Adrenal gland (tissue), 5 donors: ENCODE measurements around the gene SMIM7.

Experiments used
- CTCF ChIP-seq, 6 experiments: fragments of 450-650 bp in 4 of 6; fragments of 200-600 bp in 2 of 6; sonication (generic) in 1 of 6; IDR thresholded peaks; 1 replicate in 5 of 6; 2 replicates in 1 of 6; pipeline versions ENCODE4 v1.5.1 to v1.8.0; 2016 to 2021; ENCODE audit warnings: antibody characterized with exemption in 6 of 6, mild to moderate bottlenecking in 2 of 6, moderate library complexity in 1 of 6
- POLR2A ChIP-seq, 2 donors: fragments of 450-650 bp; IDR thresholded peaks; one replicate each; pipeline ENCODE4 v1.6.1; 2017; ENCODE audit warnings: antibody characterized with exemption in 2 of 2, mild to moderate bottlenecking in 2 of 2, moderate library complexity in 1 of 2
- donor health status: DM: no; HTN: no; CAD: no.

- TF ChIP-seq CTCF (IDR thresholded peaks at IDR 0.05) (no peak), POLR2A (IDR thresholded peaks at IDR 0.05) (no peak)
Measured at GRCh38 chr19:16668176-16668575, 8.2 kb upstream of the SMIM7 start.
